Keratinocyte (primary cell): ENCODE results near the gene SHMT2. TPM values are rescaled to one million over a fixed set of nuclear protein-coding genes. Genes with fewer than 3 reads are reported as not detected.

ENCODE experiments used
- DNase-seq: peaks from one replicate; pipeline ENCODE4 v3.0.0-alpha.2; 2011; ENCODE audit warnings: low read depth, missing footprints, low spot score
- FAIRE-seq: peaks from 2 replicates; lab custom pipeline; 2011; peaks lifted over from hg19 to GRCh38; lab: Jason Lieb, UNC
- H2AFZ ChIP-seq: 2 replicates; pipeline ENCODE4 v1.6.0; 2012; ENCODE audit warnings: low read length, control low read depth, inconsistent platforms; ENCODE audit not compliant: control insufficient read depth
- H3K27ac ChIP-seq: 2 replicates; pipeline ENCODE4 v1.5.1; 2011; ENCODE audit warnings: low read length; ENCODE audit not compliant: control insufficient read depth, insufficient read depth
- H3K27me3 ChIP-seq: 3 replicates; pipeline ENCODE4 v1.6.0; 2011; ENCODE audit warnings: low read length; ENCODE audit not compliant: control insufficient read depth, insufficient read depth; ENCODE audit errors: extremely low read depth
- H3K36me3 ChIP-seq, 2 experiments: 2 replicates in 1 of 2; 3 replicates in 1 of 2; pipeline ENCODE4 v1.5.1; 2011; ENCODE audit warnings: low read length in 2 of 2, mild to moderate bottlenecking in 1 of 2; ENCODE audit not compliant: control insufficient read depth in 2 of 2, insufficient read depth in 2 of 2; ENCODE audit errors: extremely low read depth in 1 of 2
- H3K4me1 ChIP-seq: 3 replicates; pipeline ENCODE4 v1.5.1; 2011; ENCODE audit warnings: low read length; ENCODE audit not compliant: control insufficient read depth, insufficient read depth; ENCODE audit errors: extremely low read depth
- H3K4me2 ChIP-seq: 3 replicates; pipeline ENCODE4 v1.6.0; 2011; ENCODE audit warnings: low read depth, low read length; ENCODE audit not compliant: control insufficient read depth, insufficient read depth; ENCODE audit errors: extremely low read depth
- H3K4me3 ChIP-seq, 3 experiments: fragments of 200-600 bp in 1 of 3; sonication (generic) in 1 of 3; 2 replicates in 2 of 3; 3 replicates in 1 of 3; pipeline ENCODE4 v1.5.1; 2011 to 2016; ENCODE audit warnings: low read length in 3 of 3, mild to moderate bottlenecking in 3 of 3, control low read depth in 2 of 3, inconsistent platforms in 1 of 3, low read depth in 1 of 3, mixed read lengths in 1 of 3, mixed run types in 1 of 3, moderate library complexity in 1 of 3; ENCODE audit not compliant: control insufficient read depth in 2 of 3, insufficient read depth in 2 of 3; ENCODE audit errors: extremely low read depth in 1 of 3
- H3K79me2 ChIP-seq: 2 replicates; pipeline ENCODE4 v1.6.0; 2012; ENCODE audit warnings: low read length; ENCODE audit not compliant: control insufficient read depth, insufficient read depth
- H3K9ac ChIP-seq: 3 replicates; pipeline ENCODE4 v1.6.0; 2011; ENCODE audit warnings: low read length; ENCODE audit not compliant: control insufficient read depth, insufficient read depth; ENCODE audit errors: extremely low read depth
- H3K9me1 ChIP-seq: 3 replicates; pipeline ENCODE4 v1.6.0; 2011; ENCODE audit warnings: low read length; ENCODE audit not compliant: control insufficient read depth, insufficient read depth; ENCODE audit errors: extremely low read depth
- H3K9me3 ChIP-seq: 2 replicates; pipeline ENCODE4 v1.5.1; 2012; ENCODE audit warnings: low read depth, low read length; ENCODE audit not compliant: control insufficient read depth
- H4K20me1 ChIP-seq: 3 replicates; pipeline ENCODE4 v1.6.0; 2011; ENCODE audit warnings: low read length; ENCODE audit not compliant: control insufficient read depth, insufficient read depth; ENCODE audit errors: extremely low read depth
- CTCF ChIP-seq, 3 experiments: IDR thresholded peaks in 1 of 3; conservative IDR thresholded peaks in 1 of 3; optimal IDR thresholded peaks in 1 of 3; 2 replicates in 2 of 3; 3 replicates in 1 of 3; pipeline versions ENCODE3 to v1.5.1; 2011; ENCODE audit warnings: low read length in 3 of 3, mild to moderate bottlenecking in 3 of 3, moderate library complexity in 2 of 3, control low read depth in 1 of 3, inconsistent platforms in 1 of 3; ENCODE audit not compliant: insufficient read depth in 2 of 3; ENCODE audit errors: extremely low read depth in 1 of 3
- EZH2 ChIP-seq: IDR thresholded peaks from one replicate; pipeline ENCODE4 v1.6.1; 2012; ENCODE audit warnings: inconsistent platforms, mild to moderate bottlenecking, low read length, moderate library complexity
- dilution Hi-C: fragments of 300-500 bp; cut with MboI; formaldehyde crosslinking; loops from one replicate; pipeline ENCODE4 v1.7.0; 2020; ENCODE audit warnings: low sequenced_read_pairs; ENCODE audit not compliant: extremely low pct_ligation_motif_present
- polyA plus RNA-seq, 5 experiments: library from polyadenylated mRNA; depleted of rRNA in 3 of 5; stranded (reverse) in 3 of 5; stranded (forward) in 1 of 5; unstranded in 1 of 5; fragments of >200 nt; gene quantifications; 1 replicate in 1 of 5; 2 replicates in 3 of 5; 3 replicates in 1 of 5; pipeline versions ENCODE4 v1.2.1 to v1.2.3, GENCODE V29; 2011 to 2012; ENCODE audit warnings: missing spikeins in 2 of 5, low read depth in 1 of 5, low replicate concordance in 1 of 5

The SHMT2 gene
- polyA plus RNA-seq, 1 donor (not counting 4 experiments of a cell fraction or from before 2014, with no cell fraction given) = 128 TPM

DNA sequence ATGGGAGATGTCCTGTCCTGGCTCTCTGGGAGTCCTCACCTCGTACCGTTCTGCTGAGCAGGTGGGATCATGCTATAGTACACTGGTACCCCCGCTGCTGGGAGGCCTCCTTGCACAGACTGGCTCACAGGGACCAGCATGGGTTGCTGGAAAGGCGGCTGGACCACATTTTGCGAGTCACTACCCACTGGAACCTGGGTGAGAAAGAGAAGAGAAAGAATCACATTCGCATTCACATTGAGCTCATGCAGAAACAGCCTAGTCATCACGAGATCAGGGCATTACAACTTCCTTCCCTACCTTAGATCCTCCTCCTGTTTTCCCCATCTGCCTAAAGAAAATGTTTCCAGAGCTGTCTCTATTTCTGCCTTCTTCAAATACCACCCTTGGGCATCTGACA is 38.8 kb downstream of the SHMT2 start:
- H4K20me1 ChIP-seq = no peaks in the 10 kb centered on the region
- H3K9me1 ChIP-seq = no peaks in the 10 kb centered on the region
- no peaks in the 10 kb centered on the region for H3K4me1 ChIP-seq
- H3K36me3 ChIP-seq = peaks cover 21 to 25% of the 10 kb centered on the region in 2 experiments
- dilution Hi-C loops = no loop called here
- no peak overlapping the region for H3K9ac ChIP-seq
- H3K27ac ChIP-seq = no peak overlapping the region
- no peak overlapping the region for H3K4me3 ChIP-seq
- no peak for FAIRE-seq
- no peaks in the 10 kb centered on the region for H3K79me2 ChIP-seq
- no peak for DNase-seq
- no peaks in the 10 kb centered on the region for H3K9me3 ChIP-seq
- no peak overlapping the region for H3K4me2 ChIP-seq
- no peak overlapping the region for H2AFZ ChIP-seq
- TF ChIP-seq CTCF (optimal IDR thresholded peaks at IDR 0.05 in 1 of 3, IDR thresholded peaks at IDR 0.05 in 1 of 3, conservative IDR thresholded peaks at IDR 0.05 in 1 of 3; ENCODE audit: extremely low read depth in 1 of 3, insufficient read depth in 2 of 3, low read length in 3 of 3) (no peak), EZH2 (no peak)
- H3K27me3 ChIP-seq = no peaks in the 10 kb centered on the region

DNA sequence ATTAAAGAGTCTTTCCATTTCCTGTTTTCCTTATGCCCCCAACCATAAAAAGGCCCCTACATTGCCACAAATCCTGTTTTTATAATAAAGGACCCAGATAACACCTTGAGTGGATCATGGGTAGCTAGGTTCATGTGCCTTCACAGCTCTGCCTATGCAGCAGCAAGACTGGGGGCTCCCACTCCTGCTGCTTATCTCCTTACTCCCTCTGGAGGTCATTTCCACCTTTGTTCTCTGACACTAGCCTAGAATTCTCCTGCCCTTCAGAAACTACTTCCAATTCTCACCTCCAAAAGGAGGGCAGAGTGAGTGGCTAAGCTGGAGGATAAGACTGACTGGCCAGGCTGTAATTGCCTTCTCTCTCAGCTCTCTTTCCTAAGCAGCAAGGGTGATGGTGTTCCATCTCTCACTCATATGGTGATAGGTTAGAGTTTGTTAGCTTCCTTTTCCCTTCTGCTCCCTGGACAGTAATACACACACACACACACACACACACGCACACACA is 41.5 kb downstream of the SHMT2 start:
- FAIRE-seq (no peak), DNase-seq (no peak)
- H3K27me3 ChIP-seq = no peaks in the 10 kb centered on the region
- H3K36me3 ChIP-seq = peaks cover 18 to 25% of the 10 kb centered on the region in 2 experiments
- H2AFZ ChIP-seq = no peak overlapping the region
- H3K9ac ChIP-seq = no peak overlapping the region
- H3K27ac ChIP-seq = no peak overlapping the region
- H3K9me1 ChIP-seq = no peaks in the 10 kb centered on the region
- TF ChIP-seq CTCF (optimal IDR thresholded peaks at IDR 0.05 in 1 of 3, IDR thresholded peaks at IDR 0.05 in 1 of 3, conservative IDR thresholded peaks at IDR 0.05 in 1 of 3; ENCODE audit: extremely low read depth in 1 of 3, insufficient read depth in 2 of 3, low read length in 3 of 3) (no peak), EZH2 (no peak)
- dilution Hi-C loops = no loop called here
- no peaks in the 10 kb centered on the region for H3K9me3 ChIP-seq
- no peak overlapping the region for H3K4me3 ChIP-seq
- H3K4me1 ChIP-seq = no peaks in the 10 kb centered on the region
- no peaks in the 10 kb centered on the region for H3K79me2 ChIP-seq
- no peak overlapping the region for H3K4me2 ChIP-seq
- H4K20me1 ChIP-seq = no peaks in the 10 kb centered on the region
